Fibroblast of villous mesenchyme (primary cell): ENCODE results near the gene OXCT2. TPM values are rescaled to one million over a fixed set of nuclear protein-coding genes. Genes with fewer than 3 reads are reported as not detected.
"Not testable (repeated sequence)": the region's sequence is repeated elsewhere in the genome, so short reads cannot be mapped to it uniquely, and the experiment has no call there.

ENCODE experiments used
- DNase-seq: peaks from one replicate; pipeline ENCODE4 v3.0.0-alpha.2; 2010; ENCODE audit warnings: low read depth
- H3K4me3 ChIP-seq: 2 replicates; pipeline ENCODE4 v1.5.1; 2011; ENCODE audit warnings: low read depth, mild to moderate bottlenecking, low read length
- total RNA-seq: library from RNA; depleted of rRNA; stranded (reverse); fragments of >200 nt; gene quantifications from 2 replicates; pipeline ENCODE4 v1.2.3, GENCODE V29; 2012
- TF ChIP-seq, protein P1 (sequence below): IDR thresholded peaks from 2 replicates; pipeline ENCODE4 v1.5.1; 2012; ENCODE audit warnings: low read depth, mild to moderate bottlenecking, low read length; ENCODE audit not compliant: insufficient read depth

OXCT2 gene
- total RNA-seq, 1 donor, result 1.7 TPM

DNA sequence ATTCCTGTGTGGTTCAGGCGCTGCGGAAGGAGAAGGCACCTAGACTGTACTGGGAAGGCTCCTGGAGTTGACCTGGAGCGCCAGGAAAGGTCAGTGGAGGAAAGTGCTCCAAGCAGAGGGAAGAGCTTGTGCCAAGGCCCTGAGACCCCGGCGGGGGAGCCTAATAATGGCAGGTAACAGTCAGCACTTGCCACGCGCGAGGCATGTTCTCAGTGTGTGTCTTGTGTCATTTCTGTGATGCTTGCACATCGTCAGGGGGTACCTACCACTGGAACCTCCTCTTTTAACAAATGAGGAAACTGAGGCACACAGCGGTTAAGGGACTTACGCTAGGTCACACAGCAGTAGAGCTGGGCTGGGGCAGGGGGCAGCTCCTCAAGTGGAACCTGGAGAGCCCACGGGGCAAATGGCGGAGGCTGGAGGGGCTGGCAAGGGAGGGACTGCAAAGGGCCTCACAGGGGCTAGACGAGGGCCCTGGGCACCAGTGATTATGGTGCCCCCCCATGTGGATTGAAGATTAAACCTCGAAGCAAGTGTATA is 18.5 kb upstream of the OXCT2 start:
- TF ChIP-seq, protein P1, sequence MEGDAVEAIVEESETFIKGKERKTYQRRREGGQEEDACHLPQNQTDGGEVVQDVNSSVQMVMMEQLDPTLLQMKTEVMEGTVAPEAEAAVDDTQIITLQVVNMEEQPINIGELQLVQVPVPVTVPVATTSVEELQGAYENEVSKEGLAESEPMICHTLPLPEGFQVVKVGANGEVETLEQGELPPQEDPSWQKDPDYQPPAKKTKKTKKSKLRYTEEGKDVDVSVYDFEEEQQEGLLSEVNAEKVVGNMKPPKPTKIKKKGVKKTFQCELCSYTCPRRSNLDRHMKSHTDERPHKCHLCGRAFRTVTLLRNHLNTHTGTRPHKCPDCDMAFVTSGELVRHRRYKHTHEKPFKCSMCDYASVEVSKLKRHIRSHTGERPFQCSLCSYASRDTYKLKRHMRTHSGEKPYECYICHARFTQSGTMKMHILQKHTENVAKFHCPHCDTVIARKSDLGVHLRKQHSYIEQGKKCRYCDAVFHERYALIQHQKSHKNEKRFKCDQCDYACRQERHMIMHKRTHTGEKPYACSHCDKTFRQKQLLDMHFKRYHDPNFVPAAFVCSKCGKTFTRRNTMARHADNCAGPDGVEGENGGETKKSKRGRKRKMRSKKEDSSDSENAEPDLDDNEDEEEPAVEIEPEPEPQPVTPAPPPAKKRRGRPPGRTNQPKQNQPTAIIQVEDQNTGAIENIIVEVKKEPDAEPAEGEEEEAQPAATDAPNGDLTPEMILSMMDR, result no peak
- no peak for DNase-seq
- H3K4me3 ChIP-seq, result no peak overlapping the region

DNA sequence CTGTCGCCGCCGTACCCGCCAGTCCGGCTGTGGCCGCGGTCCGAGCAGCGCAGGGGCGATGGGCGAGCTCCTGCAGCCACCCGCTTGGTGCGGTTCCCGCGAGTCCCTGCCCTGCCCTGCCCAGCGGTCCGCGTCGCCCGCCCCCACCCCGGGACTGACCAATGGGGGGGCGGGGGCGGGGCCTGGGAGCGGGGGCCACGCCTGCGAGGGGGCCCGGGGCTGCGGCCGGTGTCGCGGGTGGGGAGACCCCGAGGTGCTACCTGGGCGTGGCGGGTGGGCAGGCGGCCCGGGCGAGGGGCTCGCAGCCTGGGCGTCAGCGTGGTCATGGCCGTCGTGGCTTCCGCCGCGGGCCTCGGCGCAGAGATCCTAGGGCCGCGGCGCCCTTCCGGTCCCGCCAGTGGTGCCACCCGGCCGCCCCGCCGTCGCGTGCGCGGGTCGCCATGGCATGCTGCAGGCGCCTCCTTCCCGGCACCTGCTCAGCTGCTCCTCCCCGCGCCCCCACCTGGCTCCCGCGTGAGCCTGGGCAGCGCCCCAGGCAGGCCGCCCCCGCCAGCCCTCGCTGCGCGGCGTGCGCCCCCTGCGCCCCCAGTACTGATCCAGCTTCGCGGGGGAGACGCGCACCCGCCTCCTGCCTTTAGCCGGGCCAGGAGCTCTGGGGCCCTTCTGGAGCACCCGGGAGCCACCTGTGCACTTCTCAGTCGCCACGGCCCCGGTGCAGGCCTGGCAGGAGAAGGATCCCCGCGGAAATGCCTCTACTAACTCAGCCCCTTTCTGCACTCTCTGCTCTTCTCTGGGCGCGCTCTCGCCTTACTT is 17.8 kb upstream of the OXCT2 start, which contains the start of gene BMP8B:
Gene BMP8B (minus strand): TSS at position 108 of the 813 bp plus-strand sequence. CDS start 380 bp downstream, outside the sequence.
- DNase-seq, result peak; percentile 22
- H3K4me3 ChIP-seq, result peak within 1 kb of the TSS; percentile 44
- TF ChIP-seq, protein P1, result no peak

DNA sequence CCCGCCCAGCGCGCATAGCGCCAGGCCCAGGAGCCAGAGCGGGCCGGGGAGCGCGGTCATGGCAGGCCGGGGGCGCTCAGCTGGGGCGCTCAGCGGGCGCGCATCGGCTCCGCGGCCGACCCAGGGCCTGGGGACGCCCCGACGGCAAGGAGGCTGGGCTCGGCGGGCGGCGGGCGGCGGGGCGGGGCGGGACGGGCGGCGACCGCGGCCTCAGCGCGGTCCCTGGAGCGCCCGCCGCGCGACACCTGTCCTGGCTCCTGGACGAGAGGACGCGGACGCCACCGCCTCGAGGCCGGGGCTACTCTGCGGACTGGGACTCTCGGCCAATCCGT is 17.2 kb upstream of the OXCT2 start:
- no peak for DNase-seq
- TF ChIP-seq, protein P1, result no peak
- peak overlapping the region; percentile 44 for H3K4me3 ChIP-seq

DNA sequence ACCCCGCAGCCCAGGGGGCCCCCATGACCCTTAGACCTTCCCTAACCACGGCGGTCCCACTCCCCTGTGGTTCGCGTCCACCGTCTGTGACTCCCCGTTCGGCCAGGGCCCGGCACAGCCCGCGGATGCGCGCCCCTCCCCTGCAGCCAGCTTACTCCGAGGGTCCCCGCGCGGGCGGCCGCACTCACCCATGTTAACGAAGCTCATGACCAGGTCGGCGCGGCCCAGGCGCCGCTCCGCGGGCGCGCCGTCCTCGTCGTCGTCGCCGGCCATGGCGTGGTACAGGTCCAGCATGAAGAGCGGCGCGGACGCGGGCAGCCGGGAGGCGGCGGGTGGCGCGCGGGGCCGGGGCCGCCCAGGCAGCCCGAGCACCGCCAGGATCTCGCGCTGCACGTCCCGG is 16.8 kb upstream of the OXCT2 start:
- not testable (repeated sequence) for H3K4me3 ChIP-seq, DNase-seq

DNA sequence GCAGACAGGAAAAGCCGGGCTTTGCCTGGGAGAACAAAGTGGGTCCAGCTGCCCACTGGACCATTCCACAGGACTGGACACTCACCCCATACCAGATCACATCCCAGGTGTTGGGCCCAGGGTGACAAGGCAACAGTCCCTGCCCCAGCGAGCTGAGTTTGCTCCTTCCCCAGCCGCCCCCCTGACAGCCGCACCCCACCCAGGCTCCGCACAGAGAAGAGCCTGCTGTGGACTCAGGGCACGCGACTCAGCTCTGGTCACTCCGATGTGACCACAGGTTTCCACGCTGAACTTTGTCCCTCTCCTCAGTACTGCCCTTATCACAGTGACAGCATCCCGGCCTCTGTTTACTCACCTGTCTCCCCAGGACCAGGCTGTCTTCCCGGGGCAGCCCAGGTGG is 16.3 kb upstream of the OXCT2 start:
- TF ChIP-seq, protein P1, result no peak
- no peak overlapping the region for H3K4me3 ChIP-seq
- DNase-seq, result no peak

DNA sequence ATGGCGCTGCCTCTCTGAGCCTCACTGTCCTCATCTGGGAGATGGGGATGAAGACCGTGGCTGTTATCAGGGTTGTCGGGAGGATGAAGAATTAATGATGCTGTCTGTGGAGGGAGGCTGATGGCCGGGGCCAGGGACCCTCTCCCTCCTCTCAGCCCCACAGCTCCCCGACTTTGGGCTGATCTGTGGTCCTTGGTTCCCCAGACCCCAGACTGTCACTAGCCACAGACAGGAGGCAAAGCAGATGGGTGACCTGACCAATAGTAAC is 15.9 kb upstream of the OXCT2 start:
- H3K4me3 ChIP-seq, DNase-seq: not testable (repeated sequence)

DNA sequence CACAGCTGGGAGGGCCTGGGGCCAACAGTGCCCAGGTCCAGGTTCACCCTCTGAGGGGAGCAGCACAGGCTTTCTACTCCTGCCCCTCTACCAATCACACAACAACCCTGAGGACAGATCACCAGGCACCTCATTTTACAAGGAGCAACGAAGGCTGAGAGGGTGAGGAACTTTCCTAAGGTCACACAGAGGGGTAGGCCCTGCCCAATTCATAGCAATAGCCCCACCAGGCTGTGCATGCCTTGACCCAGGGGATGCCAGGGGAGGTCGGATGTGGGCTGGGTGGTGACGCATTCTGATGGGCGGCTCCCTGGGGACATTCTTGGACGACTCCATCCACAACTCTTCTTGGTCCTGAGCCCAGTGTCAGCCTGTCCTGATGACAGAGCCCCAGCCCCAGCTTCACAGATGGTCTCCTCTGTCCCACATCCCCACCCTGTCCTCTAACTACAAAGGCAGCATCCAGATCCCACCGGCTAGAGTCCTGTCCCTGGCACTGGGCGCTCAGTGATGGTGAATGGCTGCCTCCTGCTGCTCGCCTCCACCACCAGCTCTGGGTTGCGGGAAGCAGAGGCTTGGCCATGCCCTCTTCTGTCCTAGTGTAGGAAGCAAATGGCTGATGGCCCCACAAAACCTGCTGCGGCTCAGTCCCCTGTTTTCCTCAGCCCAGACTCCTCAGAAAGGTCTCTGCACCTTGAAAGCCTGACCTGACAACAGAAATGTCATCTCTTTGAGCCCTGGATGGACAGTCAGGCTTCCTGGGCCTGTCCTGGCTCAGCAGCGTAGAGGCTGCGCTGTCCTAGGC is 15.4 kb upstream of the OXCT2 start:
- not testable (repeated sequence) for H3K4me3 ChIP-seq, DNase-seq

DNA sequence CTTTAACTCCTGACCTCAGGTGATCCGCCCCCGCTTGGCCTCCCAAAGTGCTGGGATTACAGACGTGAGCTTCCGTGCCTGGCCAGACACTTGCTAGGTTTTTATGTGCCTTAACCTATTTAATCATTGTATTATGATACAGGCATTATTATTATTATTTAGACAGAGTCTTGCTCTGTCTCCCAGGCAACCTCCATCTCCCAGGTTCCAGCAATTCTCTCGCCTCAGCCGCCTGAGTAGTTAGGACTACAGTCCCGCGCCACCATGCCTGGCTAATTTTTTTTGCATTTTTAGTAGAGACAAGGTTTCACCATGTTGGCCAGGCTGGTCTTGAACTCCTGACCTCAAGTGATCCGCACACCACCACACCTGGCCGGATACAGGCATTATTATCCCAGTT is 11.5 kb upstream of the OXCT2 start:
- not testable (repeated sequence) for DNase-seq, H3K4me3 ChIP-seq

DNA sequence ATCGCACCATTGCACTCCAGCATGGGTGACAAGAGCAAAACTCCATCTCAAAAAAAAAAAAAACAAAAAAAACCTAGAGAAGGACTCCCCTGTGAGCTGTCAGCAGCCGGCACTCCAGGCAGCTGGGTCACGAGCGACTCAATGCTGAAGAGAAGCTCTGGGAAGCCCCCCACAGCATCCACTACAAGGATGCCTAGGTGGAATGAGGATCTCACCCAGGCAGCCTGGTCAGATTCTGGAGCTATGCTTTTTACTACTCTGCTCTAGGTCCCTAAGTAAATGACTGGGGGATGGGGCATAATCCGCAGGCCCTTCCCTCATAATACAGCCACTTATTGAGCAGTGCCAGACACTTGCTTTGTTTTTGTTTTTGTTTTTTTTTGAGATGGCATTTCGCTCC is 11.0 kb upstream of the OXCT2 start:
- TF ChIP-seq, protein P1, result no peak
- no peak for DNase-seq
- H3K4me3 ChIP-seq, result no peak overlapping the region
